ENCODE measurements around the gene HS3ST1.

- TF ChIP-seq, protein P1, sequence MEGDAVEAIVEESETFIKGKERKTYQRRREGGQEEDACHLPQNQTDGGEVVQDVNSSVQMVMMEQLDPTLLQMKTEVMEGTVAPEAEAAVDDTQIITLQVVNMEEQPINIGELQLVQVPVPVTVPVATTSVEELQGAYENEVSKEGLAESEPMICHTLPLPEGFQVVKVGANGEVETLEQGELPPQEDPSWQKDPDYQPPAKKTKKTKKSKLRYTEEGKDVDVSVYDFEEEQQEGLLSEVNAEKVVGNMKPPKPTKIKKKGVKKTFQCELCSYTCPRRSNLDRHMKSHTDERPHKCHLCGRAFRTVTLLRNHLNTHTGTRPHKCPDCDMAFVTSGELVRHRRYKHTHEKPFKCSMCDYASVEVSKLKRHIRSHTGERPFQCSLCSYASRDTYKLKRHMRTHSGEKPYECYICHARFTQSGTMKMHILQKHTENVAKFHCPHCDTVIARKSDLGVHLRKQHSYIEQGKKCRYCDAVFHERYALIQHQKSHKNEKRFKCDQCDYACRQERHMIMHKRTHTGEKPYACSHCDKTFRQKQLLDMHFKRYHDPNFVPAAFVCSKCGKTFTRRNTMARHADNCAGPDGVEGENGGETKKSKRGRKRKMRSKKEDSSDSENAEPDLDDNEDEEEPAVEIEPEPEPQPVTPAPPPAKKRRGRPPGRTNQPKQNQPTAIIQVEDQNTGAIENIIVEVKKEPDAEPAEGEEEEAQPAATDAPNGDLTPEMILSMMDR (IDR thresholded peaks at IDR 0.05) = no peak
- TF ChIP-seq POLR2A (IDR thresholded peaks at IDR 0.05) = no peak
Observed at GRCh38 chr4:11397819-11398610, 30.7 kb downstream of the HS3ST1 start.
